OCI-LY7 (cell line): Measurements from ENCODE around the gene PLEKHG4.

Experiments used
- EZH2phosphoT487 ChIP-seq: fragments of 200-600 bp; sonication (generic); IDR thresholded peaks from 2 replicates; pipeline ENCODE4 v1.6.1; 2018; ENCODE audit warnings: low read depth, borderline replicate concordance, mild to moderate bottlenecking, mixed run types, antibody characterized with exemption, low read length, moderate library complexity, mixed read lengths
- TF ChIP-seq, protein P1 (sequence below): fragments of 200-600 bp; sonication (generic); conservative IDR thresholded peaks from 2 replicates; pipeline ENCODE4 v1.5.1; 2014; ENCODE audit warnings: mild to moderate bottlenecking, antibody characterized with exemption, low read length, moderate library complexity, mixed read lengths

DNA sequence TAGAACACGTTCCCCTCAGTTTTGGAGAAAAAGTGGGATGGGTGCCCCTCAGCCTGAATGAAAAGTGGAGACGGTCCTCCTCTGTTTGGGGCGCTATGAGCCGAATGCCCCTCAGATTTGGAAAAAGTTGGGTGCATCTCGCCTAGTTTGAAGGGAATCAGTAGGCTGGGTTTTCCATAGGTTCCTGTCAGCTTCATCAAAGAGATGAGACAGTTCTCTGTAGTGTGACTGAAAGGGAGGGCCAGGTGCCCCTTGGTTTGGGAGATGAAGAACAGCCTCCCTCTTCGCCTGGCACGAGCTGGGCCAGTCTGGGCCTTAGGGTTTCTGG lies 31.3 kb upstream of the PLEKHG4 start:
- TF ChIP-seq, protein P1, sequence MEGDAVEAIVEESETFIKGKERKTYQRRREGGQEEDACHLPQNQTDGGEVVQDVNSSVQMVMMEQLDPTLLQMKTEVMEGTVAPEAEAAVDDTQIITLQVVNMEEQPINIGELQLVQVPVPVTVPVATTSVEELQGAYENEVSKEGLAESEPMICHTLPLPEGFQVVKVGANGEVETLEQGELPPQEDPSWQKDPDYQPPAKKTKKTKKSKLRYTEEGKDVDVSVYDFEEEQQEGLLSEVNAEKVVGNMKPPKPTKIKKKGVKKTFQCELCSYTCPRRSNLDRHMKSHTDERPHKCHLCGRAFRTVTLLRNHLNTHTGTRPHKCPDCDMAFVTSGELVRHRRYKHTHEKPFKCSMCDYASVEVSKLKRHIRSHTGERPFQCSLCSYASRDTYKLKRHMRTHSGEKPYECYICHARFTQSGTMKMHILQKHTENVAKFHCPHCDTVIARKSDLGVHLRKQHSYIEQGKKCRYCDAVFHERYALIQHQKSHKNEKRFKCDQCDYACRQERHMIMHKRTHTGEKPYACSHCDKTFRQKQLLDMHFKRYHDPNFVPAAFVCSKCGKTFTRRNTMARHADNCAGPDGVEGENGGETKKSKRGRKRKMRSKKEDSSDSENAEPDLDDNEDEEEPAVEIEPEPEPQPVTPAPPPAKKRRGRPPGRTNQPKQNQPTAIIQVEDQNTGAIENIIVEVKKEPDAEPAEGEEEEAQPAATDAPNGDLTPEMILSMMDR, result no peak
- no peak for TF ChIP-seq EZH2phosphoT487
